ENCODE data around the gene PITPNC1. TPM values are rescaled to one million over a fixed set of nuclear protein-coding genes. Genes with fewer than 3 reads are reported as not detected.

PITPNC1 gene
- total and polyA plus RNA-seq, 12 donors: 4.9 to 33.0 (median 14.0) TPM

- intact Hi-C loops (cut with DNase I): no loop called here
- no peak for DNase-seq
- H3K27me3 ChIP-seq: no peaks in the 10 kb centered on the region
- H3K36me3 ChIP-seq (replicated peaks in 1 of 2): peaks cover 0 to 78% of the 10 kb centered on the region in 2 donors
- TF ChIP-seq POLR2A (IDR thresholded peaks at IDR 0.05) (no peak), CTCF (IDR thresholded peaks at IDR 0.05) (no peak)
- H3K4me1 ChIP-seq (replicated peaks in 1 of 2): no peaks in the 10 kb centered on the region
- no peak overlapping the region for H3K4me3 ChIP-seq
- no peak overlapping the region for H3K27ac ChIP-seq
- 87 to 94% (median 90%) methylated on average over 2 of the region's 2 CpGs for WGBS, 4 donors
- H3K9me3 ChIP-seq (replicated peaks in 1 of 3): no peaks in the 10 kb centered on the region
Measured at GRCh38 chr17:67742025-67742424, 364.9 kb downstream of the PITPNC1 start.

MicroRNAs within 50 kb of the gene (microRNA counts, 767-probe panel; counts per million panel counts)
- 6,344 to 6,857 counts per million in 2 donors for microRNA hsa-miR-548aa
- microRNA hsa-miR-548d-3p: 0 counts per million in 2 donors
- microRNA hsa-miR-548d-5p: 0 counts per million in 2 donors

Small RNA genes within 50 kb of the gene (microRNA-seq; reads per million reads assigned to microRNA genes)
- gene MIR548AA2: 0 reads per million in 3 donors
- gene MIR548D2: 0 reads per million in 3 donors

Small RNA genes within 50 kb of the gene (small RNA-seq; reads per million reads assigned to genes)
- gene MIR548AA2 (0 reads per million in 2 donors), gene MIR548D2 (0 reads per million in 2 donors), gene RF00019 (0 reads per million in 2 donors), gene RN7SL756P (0 reads per million in 2 donors), gene SNORA38B (0.83 to 0.95 reads per million in 2 donors)

Other genes with a start within 250 kb of the PITPNC1 start
- gene HELZ, start 132.1 kb upstream of the PITPNC1 start, total RNA-seq: 10 to 100 TPM; 28.1 to 88.0 (median 55.2) TPM
- gene HELZ, start 132.1 kb upstream of the PITPNC1 start, polyA plus RNA-seq: 10 to 100 TPM in 1 of 3 donors, 1 to 10 TPM in 2; 3.1 to 20.5 (median 7.2) TPM
- 10 to 100 TPM; 19.7 to 88.8 (median 40.8) TPM for gene PSMD12, start 10.7 kb upstream of the PITPNC1 start, total RNA-seq
- gene PSMD12, start 10.7 kb upstream of the PITPNC1 start, polyA plus RNA-seq: 100 to 1,000 TPM in 1 of 3 donors, 10 to 100 TPM in 2; 31.0 to 163 (median 35.7) TPM

Data from adrenal gland (tissue), 12 donors.